ENCODE results near the gene SIL1. TPM values are rescaled to one million over a fixed set of nuclear protein-coding genes. Genes with fewer than 3 reads are reported as not detected.

SIL1 gene
- total RNA-seq, 1 experiment from 2014 or later, result 114 TPM

GRCh38 chr5:139156814-139157213 lies 41.4 kb downstream of the SIL1 start:
- BruUV-seq (replicated peaks), result no TSS peak
- CTCF ChIA-PET, result interaction anchor here (1.2 kb wide), 1 partner anchor 22 kb away, joined by 3 read pairs; no protein-coding TSS in a partner anchor
- no peak for TF ChIP-seq CTCF (IDR thresholded peaks at IDR 0.05; ENCODE audit: unreplicated experiment)
- Mint-ChIP-seq H3K4me1 (ENCODE audit: insufficient read depth, unreplicated experiment) (peaks cover 10% of the 10 kb centered on the region), H3K9me3 (ENCODE audit: unreplicated experiment) (no peaks in the 10 kb centered on the region), H3K27me3 (ENCODE audit: insufficient read depth, unreplicated experiment) (no peaks in the 10 kb centered on the region), H3K4me3 (ENCODE audit: unreplicated experiment) (no peak overlapping the region), H3K27ac (ENCODE audit: low read depth, unreplicated experiment) (no peak overlapping the region), H3K36me3 (ENCODE audit: insufficient read depth, unreplicated experiment) (peaks cover 7% of the 10 kb centered on the region)
- intact Hi-C loops (cut with micrococcal nuclease), result no loop called here
- POLR2A ChIA-PET, result interaction anchor here (0.6 to 4.6 kb wide), 10 partner anchors 7 to 216 kb away, joined by 3 to 19 read pairs (median 4); partner anchors contain the start of gene SIL1
- no peak for DNase-seq (ENCODE audit: unreplicated experiment)

GRCh38 chr5:139155333-139155732 lies 42.8 kb downstream of the SIL1 start:
- no peak overlapping the region for H3K4me3 Mint-ChIP-seq (ENCODE audit: unreplicated experiment)
- intact Hi-C loops (cut with micrococcal nuclease), result no loop called here
- no peak overlapping the region for H3K27ac Mint-ChIP-seq (ENCODE audit: low read depth, unreplicated experiment)
- no peaks in the 10 kb centered on the region for H3K9me3 Mint-ChIP-seq (ENCODE audit: unreplicated experiment)
- BruUV-seq (replicated peaks), result no TSS peak
- ChIA-PET CTCF (interaction anchor here (1.1 kb wide), 1 partner anchor 23 kb away, joined by 3 read pairs; no protein-coding TSS in a partner anchor), POLR2A (interaction anchor here (0.7 to 1.1 kb wide), 2 partner anchors 12 to 71 kb away, joined by 3 read pairs; no protein-coding TSS in a partner anchor)
- no peak for DNase-seq (ENCODE audit: unreplicated experiment)
- peaks cover 12% of the 10 kb centered on the region for H3K4me1 Mint-ChIP-seq (ENCODE audit: insufficient read depth, unreplicated experiment)
- TF ChIP-seq CTCF (IDR thresholded peaks at IDR 0.05; ENCODE audit: unreplicated experiment), result no peak
- peaks cover 7% of the 10 kb centered on the region for H3K36me3 Mint-ChIP-seq (ENCODE audit: insufficient read depth, unreplicated experiment)
- no peaks in the 10 kb centered on the region for H3K27me3 Mint-ChIP-seq (ENCODE audit: insufficient read depth, unreplicated experiment)

GRCh38 chr5:139151902-139152301 lies 46.3 kb downstream of the SIL1 start:
- H3K36me3 Mint-ChIP-seq (ENCODE audit: insufficient read depth, unreplicated experiment), result peaks cover 7% of the 10 kb centered on the region
- ChIA-PET CTCF (interaction anchor here (0.6 kb wide), 1 partner anchor 79 kb away, joined by 3 read pairs; no protein-coding TSS in a partner anchor), POLR2A (interaction anchor here (0.8 kb wide), 1 partner anchor 48 kb away, joined by 4 read pairs; no protein-coding TSS in a partner anchor)
- no peak for TF ChIP-seq CTCF (IDR thresholded peaks at IDR 0.05; ENCODE audit: unreplicated experiment)
- no peaks in the 10 kb centered on the region for H3K9me3 Mint-ChIP-seq (ENCODE audit: unreplicated experiment)
- H3K27ac Mint-ChIP-seq (ENCODE audit: low read depth, unreplicated experiment), result no peak overlapping the region
- H3K4me3 Mint-ChIP-seq (ENCODE audit: unreplicated experiment), result no peak overlapping the region
- peaks cover 42% of the 10 kb centered on the region for H3K4me1 Mint-ChIP-seq (ENCODE audit: insufficient read depth, unreplicated experiment)
- intact Hi-C loops (cut with micrococcal nuclease), result no loop called here
- H3K27me3 Mint-ChIP-seq (ENCODE audit: insufficient read depth, unreplicated experiment), result no peaks in the 10 kb centered on the region
- no TSS peak for BruUV-seq (replicated peaks)
- DNase-seq (ENCODE audit: unreplicated experiment), result no peak

- ChIA-PET CTCF (no interaction called here), POLR2A (interaction anchor here (1.6 to 3.2 kb wide), 2 partner anchors 8 to 13 kb away, joined by 5 to 19 read pairs; no protein-coding TSS in a partner anchor)
- Mint-ChIP-seq H3K36me3 (ENCODE audit: insufficient read depth, unreplicated experiment) (no peaks in the 10 kb centered on the region), H3K4me1 (ENCODE audit: insufficient read depth, unreplicated experiment) (peaks cover 42% of the 10 kb centered on the region), H3K27ac (ENCODE audit: low read depth, unreplicated experiment) (no peak overlapping the region), H3K27me3 (ENCODE audit: insufficient read depth, unreplicated experiment) (no peaks in the 10 kb centered on the region), H3K9me3 (ENCODE audit: unreplicated experiment) (no peaks in the 10 kb centered on the region), H3K4me3 (ENCODE audit: unreplicated experiment) (no peak overlapping the region)
- intact Hi-C loops (cut with micrococcal nuclease), result no loop called here
- no peak for TF ChIP-seq CTCF (IDR thresholded peaks at IDR 0.05; ENCODE audit: unreplicated experiment)
- BruUV-seq (replicated peaks), result no TSS peak
- no peak for DNase-seq (ENCODE audit: unreplicated experiment)
Measured at GRCh38 chr5:139150367-139150999, 47.7 kb downstream of the SIL1 start.

Measured in MCF 10A (cell line).